Neural crest cell (in vitro differentiated cells): Measurements from ENCODE around the gene NUP93. TPM values are rescaled to one million over a fixed set of nuclear protein-coding genes. Genes with fewer than 3 reads are reported as not detected.

Experiments
- DNase-seq: peaks from one replicate; pipeline ENCODE4 v3.0.0; 2021; ENCODE audit warnings: low read depth, mixed read lengths, low spot score
- H3K27ac Mint-ChIP-seq: one replicate; pipeline ENCODE4 v1.8.0; 2021; ENCODE audit warnings: mild to moderate bottlenecking, mixed read lengths; ENCODE audit not compliant: unreplicated experiment
- H3K27me3 Mint-ChIP-seq: 2 replicates; pipeline ENCODE4 v1.8.0; 2021; ENCODE audit warnings: low read depth, mild to moderate bottlenecking, mixed read lengths
- H3K36me3 Mint-ChIP-seq: 2 replicates; pipeline ENCODE4 v1.8.0; 2021; ENCODE audit warnings: low read depth, mild to moderate bottlenecking, mixed read lengths
- H3K4me1 Mint-ChIP-seq: 2 replicates; pipeline ENCODE4 v1.8.0; 2021; ENCODE audit warnings: mixed read lengths
- H3K4me3 Mint-ChIP-seq: one replicate; pipeline ENCODE4 v1.8.0; 2021; ENCODE audit warnings: mild to moderate bottlenecking, mixed read lengths
- H3K9me3 Mint-ChIP-seq: 2 replicates; pipeline ENCODE4 v1.8.0; 2021; ENCODE audit warnings: mixed read lengths
- total RNA-seq: library from RNA; stranded (reverse); gene quantifications from 2 replicates; pipeline ENCODE4 v1.2.1, GENCODE V29; 2021
- TF ChIP-seq, protein P1 (sequence below): fragments of 200-600 bp; sonication (generic); conservative IDR thresholded peaks from 2 replicates; pipeline ENCODE4 v1.5.0; 2021; ENCODE audit warnings: antibody characterized with exemption, mild to moderate bottlenecking

Gene NUP93
- total RNA-seq, 1 donor from 2014 or later: 152 TPM

DNA sequence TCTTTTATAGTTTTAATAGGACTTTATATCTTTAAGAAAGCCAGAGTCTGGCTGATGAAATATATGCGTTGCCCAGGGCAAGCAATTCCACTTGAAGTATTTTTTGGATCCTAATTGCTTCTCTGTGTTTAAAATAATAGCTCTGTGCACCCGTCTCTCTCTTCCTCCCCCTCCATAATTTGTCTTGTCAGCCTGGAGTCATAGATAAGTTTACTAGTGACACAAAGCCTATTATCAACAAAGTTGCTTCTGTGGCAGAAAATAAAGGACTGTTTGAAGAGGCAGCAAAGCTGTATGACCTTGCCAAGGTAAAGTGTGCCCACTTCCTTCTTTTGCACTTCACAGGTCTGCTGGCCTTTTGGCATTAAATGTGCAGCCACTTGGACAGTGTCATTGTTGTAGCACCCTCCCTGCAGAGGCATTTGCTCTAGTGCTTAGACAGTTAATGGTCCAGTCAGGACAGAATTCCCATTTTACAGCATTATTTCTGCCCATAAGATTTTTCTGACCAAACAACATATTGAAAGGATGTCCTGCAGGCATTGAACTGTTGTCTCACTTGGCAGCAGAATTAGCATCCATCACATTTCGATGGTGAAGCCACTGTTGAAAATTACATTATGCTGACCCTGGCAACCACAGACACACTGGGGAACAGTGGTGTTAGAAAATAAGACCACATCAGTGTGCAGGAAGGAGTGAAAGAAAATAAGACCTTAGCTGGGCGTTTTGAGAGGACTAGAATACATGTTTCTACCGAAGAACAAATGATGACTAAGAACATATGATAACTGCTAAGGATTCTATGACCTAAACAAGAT, 106.7 kb downstream of the NUP93 start:
- Mint-ChIP-seq H3K4me1 (peaks cover 11% of the 10 kb centered on the region), H3K27me3 (no peaks in the 10 kb centered on the region), H3K27ac (peak overlapping the region; percentile 15), H3K4me3 (no peak overlapping the region), H3K36me3 (peaks cover 10% of the 10 kb centered on the region), H3K9me3 (no peaks in the 10 kb centered on the region)
- TF ChIP-seq, protein P1, sequence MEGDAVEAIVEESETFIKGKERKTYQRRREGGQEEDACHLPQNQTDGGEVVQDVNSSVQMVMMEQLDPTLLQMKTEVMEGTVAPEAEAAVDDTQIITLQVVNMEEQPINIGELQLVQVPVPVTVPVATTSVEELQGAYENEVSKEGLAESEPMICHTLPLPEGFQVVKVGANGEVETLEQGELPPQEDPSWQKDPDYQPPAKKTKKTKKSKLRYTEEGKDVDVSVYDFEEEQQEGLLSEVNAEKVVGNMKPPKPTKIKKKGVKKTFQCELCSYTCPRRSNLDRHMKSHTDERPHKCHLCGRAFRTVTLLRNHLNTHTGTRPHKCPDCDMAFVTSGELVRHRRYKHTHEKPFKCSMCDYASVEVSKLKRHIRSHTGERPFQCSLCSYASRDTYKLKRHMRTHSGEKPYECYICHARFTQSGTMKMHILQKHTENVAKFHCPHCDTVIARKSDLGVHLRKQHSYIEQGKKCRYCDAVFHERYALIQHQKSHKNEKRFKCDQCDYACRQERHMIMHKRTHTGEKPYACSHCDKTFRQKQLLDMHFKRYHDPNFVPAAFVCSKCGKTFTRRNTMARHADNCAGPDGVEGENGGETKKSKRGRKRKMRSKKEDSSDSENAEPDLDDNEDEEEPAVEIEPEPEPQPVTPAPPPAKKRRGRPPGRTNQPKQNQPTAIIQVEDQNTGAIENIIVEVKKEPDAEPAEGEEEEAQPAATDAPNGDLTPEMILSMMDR: no peak
- DNase-seq: no peak

DNA sequence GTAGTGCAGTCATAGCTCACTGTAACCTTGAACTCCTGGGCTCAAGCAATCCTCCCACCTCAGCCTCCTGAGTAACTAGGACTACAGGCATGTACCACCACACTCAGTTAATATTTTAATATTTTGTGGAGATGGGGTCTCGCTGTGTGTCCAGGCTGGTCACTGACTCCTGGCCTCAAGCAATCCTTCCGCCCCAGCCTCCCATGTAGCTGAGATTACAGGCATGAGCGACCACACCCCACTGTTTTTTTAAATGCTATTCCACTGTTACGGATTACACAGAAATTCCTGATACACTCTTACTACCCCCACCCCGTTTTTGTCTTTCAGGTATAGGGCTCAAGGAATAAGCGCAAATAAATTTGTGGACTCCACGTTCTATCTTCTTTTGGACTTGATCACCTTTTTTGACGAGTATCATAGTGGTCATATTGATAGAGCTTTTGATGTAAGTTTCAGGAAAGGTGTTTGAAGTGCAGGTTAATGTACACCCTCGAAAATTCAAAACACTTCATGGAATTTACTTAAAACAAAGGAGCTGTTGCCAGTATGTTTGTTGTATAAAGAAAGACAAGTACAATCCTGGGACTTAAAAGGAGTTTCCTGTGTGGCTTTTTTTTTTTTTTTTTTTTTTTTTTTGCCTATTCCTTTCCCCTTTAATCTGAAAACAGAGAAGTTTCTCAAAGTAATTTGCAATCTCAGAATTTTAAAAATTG, 108.9 kb downstream of the NUP93 start:
- H3K4me1 Mint-ChIP-seq: peaks cover 11% of the 10 kb centered on the region
- no peaks in the 10 kb centered on the region for H3K9me3 Mint-ChIP-seq
- H3K27ac Mint-ChIP-seq: no peak overlapping the region
- TF ChIP-seq, protein P1: no peak
- H3K27me3 Mint-ChIP-seq: no peaks in the 10 kb centered on the region
- no peak for DNase-seq
- H3K4me3 Mint-ChIP-seq: no peak overlapping the region
- H3K36me3 Mint-ChIP-seq: peaks cover 12% of the 10 kb centered on the region

DNA sequence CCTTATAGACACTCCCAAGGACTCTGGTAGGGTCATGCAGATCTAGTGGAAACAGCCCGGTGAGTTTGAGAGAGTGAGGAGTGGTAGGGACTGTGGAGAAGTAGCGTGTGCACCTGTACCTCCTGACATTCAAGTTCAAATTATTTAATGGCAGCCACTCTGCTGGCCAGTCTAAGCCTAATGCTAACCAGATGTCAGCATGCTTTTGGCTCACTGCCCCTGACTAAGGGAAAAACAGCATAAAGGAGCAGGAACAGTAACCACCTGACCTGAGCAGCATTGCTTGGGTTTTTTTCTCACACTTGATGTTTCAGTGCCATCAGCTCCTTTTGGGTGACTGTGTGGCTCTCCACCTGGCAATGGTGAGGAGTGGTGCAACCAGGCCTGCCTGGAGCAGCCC, 111.3 kb downstream of the NUP93 start:
- H3K4me3 Mint-ChIP-seq: no peak overlapping the region
- peaks cover 8% of the 10 kb centered on the region for H3K4me1 Mint-ChIP-seq
- DNase-seq: no peak
- no peaks in the 10 kb centered on the region for H3K27me3 Mint-ChIP-seq
- no peaks in the 10 kb centered on the region for H3K9me3 Mint-ChIP-seq
- TF ChIP-seq, protein P1: no peak
- no peak overlapping the region for H3K27ac Mint-ChIP-seq
- H3K36me3 Mint-ChIP-seq: peaks cover 17% of the 10 kb centered on the region

DNA sequence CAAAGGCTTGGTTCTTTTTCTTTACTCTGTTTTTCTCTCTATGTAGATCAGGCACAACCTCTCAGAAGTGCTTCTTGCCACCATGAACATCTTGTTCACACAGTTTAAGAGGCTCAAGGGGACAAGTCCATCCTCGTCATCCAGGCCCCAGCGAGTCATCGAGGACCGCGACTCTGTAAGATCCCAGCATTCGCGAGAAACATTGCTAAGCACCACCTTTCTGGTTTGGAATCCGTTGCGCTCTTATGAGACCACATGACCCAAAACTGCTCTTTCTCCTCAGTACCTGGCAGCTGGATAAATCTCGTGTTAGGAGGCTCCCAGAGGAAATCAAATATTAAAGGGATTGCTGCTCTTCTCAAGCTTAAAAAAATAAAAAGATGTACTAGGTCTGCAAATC, 111.7 kb downstream of the NUP93 start:
- Mint-ChIP-seq H3K27me3 (no peaks in the 10 kb centered on the region), H3K9me3 (no peaks in the 10 kb centered on the region), H3K4me3 (no peak overlapping the region), H3K4me1 (peaks cover 4% of the 10 kb centered on the region), H3K27ac (no peak overlapping the region), H3K36me3 (peaks cover 17% of the 10 kb centered on the region)
- no peak for DNase-seq
- TF ChIP-seq, protein P1: no peak

DNA sequence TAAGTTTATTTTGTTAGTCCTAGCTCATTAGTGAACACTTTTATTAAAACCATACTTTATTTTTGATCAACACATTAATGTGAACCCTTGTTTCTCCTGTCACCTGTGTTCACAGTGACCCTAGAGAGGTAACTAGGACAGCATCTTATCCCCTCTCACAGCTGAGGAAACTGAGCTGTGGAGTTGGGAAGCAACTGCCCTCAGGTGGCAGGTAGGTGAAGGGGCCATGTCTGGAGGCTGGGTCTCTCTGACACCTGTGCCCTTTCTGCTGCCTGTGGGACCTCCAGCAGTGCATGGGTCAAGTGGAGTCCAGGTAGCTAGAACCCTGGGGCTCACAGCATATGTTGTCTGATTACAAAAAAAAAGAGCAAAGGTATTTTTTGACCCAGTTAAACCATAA, 112.2 kb downstream of the NUP93 start:
- Mint-ChIP-seq H3K9me3 (no peaks in the 10 kb centered on the region), H3K36me3 (peaks cover 20% of the 10 kb centered on the region), H3K27ac (no peak overlapping the region), H3K27me3 (no peaks in the 10 kb centered on the region), H3K4me3 (no peak overlapping the region), H3K4me1 (peaks cover 4% of the 10 kb centered on the region)
- TF ChIP-seq, protein P1: no peak
- DNase-seq: no peak
